NCI-H2196 (cell line): ENCODE measurements around the gene DAND5.
"Not testable (repeated sequence)": the region's sequence is repeated elsewhere in the genome, so short reads cannot be mapped to it uniquely, and the experiment has no call there.

ENCODE experiments used
- DNase-seq: peaks from one replicate; lab custom pipeline; 2025; ENCODE audit not compliant: unreplicated experiment; lab: John Stamatoyannopoulos, UW

DAND5 gene

DNA sequence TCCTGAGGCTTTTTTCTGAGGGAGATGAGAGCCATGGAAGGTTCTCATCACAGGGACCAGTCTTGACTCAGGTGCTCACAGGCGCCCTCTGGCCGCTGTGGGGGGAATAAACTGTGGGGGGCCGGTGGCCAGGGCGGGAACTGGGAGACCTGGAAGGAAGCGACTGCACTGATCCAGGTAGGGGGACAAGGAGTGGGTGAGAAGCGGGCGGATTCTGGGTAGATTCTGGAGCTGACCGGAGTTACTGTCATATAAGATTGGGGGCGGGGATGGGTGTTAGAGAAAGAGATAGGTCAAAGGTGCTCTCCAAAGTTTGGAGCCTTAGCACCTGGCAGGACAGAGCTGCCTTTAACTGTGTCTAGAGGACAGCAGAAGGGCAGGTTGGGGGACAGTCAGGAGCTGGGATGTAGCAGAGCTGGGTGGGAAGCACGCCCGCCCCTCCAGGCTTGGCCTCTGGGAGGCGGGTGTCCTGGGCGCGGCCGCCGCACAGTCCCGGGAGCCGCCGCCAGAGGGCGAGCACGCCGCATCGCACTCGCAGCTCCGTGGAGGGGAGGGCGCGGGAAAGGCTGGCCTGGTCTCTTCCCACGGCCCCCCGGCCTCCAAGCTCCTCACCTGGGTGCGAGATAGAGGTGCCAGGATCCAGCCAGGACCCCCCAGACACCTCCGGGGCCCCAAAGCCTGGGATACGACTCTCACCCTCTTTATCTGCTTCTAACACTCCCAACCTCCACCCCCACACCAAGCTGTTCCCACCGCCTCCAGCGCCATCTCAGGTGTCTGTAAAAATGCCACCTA is 4.2 kb upstream of the DAND5 start:
- peak; percentile 82 for DNase-seq

GRCh38 chr19:12965812-12966135 is 3.6 kb upstream of the DAND5 start:
- no peak for DNase-seq

DNA sequence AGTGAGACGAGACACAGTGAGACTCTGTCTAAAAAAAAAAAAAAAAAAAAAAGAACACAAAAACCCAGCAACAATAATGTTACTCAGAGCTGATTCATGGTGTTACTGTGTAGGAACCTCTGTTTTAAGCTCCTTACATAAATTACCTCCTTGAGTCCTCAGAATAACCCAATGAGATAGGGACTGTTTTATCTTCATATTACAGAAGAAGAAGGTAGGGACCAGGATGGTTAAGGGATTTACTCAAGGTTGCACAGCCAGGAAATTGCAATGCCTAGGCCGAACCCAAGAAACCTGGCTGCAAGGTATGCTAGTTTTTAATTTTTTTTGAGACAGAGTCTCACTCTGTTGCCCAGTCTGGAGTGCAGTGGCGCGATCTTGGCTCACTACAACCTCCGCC is 1.5 kb upstream of the DAND5 start:
- no peak for DNase-seq

DNA sequence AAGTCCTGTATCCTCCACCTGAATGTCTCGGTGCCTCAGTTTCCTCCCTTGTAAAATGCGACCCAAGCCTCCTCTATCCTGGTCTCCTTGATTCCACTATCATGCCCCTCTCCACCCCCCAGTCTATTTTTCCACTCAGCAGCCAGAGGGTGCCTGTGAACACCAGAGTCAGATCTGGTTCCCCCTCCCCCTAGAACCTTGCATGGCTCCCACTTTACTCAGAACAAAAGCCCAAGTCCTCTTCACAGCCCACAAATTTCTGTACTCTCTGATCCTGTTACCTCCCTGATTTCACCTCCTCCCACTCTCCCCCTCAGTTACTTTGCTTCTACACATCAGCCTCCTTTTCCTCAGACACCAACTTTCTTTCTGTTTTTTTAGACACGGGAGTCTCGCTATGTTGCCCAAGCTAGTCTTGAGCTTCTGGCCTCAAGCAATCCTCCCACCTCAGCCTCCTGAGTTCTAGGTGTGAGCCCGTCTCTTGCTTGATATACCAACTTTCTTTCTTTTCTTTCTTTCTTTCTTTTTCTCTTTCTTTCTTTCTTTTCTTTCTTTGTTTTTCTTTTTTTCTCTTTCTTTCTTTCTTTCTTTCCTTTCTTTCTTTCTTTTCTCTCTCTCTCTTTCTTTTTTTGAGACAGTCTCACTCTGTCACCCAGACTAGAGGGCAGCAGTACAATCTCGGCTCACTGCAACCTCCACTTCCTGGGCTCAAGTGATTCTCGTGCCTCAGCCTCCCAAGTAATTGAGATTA is 869 bp downstream of the DAND5 start:
- no peak for DNase-seq

GRCh38 chr19:12973236-12973635 is 3.9 kb downstream of the DAND5 start:
- no peak for DNase-seq

GRCh38 chr19:12974301-12975220 is 5.2 kb downstream of the DAND5 start:
- DNase-seq = no peak

GRCh38 chr19:12975221-12975741 is 5.9 kb downstream of the DAND5 start:
- DNase-seq = no peak

GRCh38 chr19:12976109-12976508 is 6.7 kb downstream of the DAND5 start:
- DNase-seq = not testable (repeated sequence)

DNA sequence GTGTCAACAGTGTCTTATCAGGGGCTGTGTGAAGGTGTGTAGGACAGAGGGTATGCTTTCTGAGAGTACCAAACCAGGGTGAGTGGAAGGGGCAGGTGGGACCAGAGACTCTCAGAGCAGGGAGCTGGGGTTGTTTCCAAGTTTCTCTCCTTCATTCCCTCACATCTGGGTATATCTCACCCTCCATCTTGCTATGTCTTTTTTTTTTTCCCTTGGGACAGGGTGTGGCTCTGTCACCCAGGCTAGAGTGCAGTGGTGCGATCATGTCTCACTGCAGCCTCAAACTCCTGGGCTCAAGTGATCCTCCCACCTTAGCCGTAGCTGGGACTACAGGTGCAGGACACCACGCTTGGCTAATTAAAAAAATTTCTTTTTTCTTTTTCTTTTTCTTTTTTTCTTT is 10.6 kb downstream of the DAND5 start:
- DNase-seq = no peak

GRCh38 chr19:12982648-12983047 is 13.3 kb downstream of the DAND5 start:
- DNase-seq = no peak

DNA sequence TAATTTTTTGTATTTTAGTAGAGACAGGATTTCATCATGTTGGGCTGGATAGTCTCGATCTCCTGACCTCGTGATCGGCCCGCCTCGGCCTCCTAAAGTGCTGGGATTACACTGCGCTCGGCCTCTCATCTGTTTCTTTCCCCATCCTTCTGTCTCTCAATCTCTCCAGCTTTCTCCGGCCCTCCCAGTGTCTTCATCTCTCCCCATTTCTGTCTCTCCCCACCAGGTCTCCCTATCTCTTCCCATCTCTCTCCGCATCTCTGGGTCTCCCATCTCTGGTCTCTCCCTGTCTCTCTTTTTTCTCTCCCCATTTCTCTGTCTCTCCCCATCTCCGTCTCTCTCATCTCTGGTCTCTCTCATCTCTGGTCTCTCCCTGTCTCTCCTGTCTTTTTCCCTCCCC is 13.7 kb downstream of the DAND5 start:
- no peak for DNase-seq

- peak; percentile 83 for DNase-seq
Measured at GRCh38 chr19:12983542-12984142, 14.3 kb downstream of the DAND5 start.

DNA sequence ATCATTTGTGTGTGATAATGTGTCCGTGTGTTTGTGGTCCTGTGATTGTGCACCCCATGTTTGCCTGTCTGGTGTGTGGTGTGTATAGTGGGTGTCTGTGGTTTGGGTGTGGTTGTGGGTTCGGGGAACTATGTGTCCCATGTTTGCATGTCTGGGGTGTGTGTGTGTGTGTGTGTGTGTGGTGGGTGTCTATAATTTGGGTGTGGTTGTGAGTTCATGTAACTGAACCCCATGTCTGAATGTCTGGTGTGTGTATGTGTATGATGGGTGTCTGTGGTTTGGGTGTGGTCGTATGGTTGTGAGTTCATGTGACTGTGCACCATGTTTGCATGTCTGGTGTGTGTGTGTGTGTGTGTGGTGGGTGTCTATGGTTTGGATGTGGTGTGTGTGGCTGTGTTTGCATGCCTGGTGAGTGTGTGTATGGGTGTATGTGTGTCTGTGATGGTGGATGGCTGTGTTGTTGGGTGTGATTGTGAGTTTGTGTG is 14.8 kb downstream of the DAND5 start:
- DNase-seq = no peak

DNA sequence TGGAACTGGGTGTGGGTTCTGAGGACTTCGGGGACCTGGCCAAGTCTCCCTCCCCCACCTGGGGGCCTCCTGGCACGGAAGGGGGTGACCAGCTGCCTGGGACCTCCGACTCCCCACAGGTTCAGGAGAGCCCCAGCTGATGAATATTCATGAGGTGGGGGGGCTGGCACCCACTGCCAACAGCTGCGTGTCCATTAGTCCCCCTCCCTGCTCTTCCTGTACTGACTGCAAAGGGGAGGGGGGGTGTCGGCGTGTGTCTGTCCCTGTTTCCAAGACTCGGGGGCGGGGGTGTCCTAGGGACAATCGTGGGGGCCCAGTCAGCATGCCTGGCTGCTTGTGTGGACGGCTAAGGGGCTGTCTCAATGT is 15.3 kb downstream of the DAND5 start:
- no peak for DNase-seq

GRCh38 chr19:12985049-12985776 is 15.8 kb downstream of the DAND5 start:
- no peak for DNase-seq

GRCh38 chr19:12986726-12987125 is 17.4 kb downstream of the DAND5 start:
- no peak for DNase-seq

- DNase-seq = no peak
Measured at GRCh38 chr19:12987190-12987589, 17.8 kb downstream of the DAND5 start.

GRCh38 chr19:12987781-12988180 is 18.4 kb downstream of the DAND5 start:
- DNase-seq = no peak

- no peak for DNase-seq
Measured at GRCh38 chr19:12990431-12990830, 21.1 kb downstream of the DAND5 start.

DNA sequence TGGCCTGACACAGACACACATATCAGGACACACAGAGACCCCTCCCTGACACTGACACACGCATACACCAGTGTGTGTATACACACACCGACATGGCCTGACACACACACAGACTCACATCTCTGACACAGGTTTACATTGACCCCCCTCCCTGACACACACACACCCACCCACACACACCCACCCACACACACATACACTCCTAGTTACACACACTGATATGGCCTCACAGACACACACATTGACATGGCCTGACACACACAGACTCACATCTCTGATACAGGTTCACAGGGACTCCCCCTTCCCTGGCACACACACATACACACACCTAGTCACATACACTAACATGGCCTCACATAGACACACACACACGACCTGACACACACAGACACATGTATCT is 21.5 kb downstream of the DAND5 start:
- no peak for DNase-seq
